Fibroblast of villous mesenchyme (primary cell): ENCODE measurements around the gene ZNF775. TPM values are rescaled to one million over a fixed set of nuclear protein-coding genes. Genes with fewer than 3 reads are reported as not detected.

Experiments used
- DNase-seq: peaks from one replicate; pipeline ENCODE4 v3.0.0-alpha.2; 2010; ENCODE audit warnings: low read depth
- H3K4me3 ChIP-seq: 2 replicates; pipeline ENCODE4 v1.5.1; 2011; ENCODE audit warnings: low read depth, mild to moderate bottlenecking, low read length
- CTCF ChIP-seq: IDR thresholded peaks from 2 replicates; pipeline ENCODE4 v1.5.1; 2012; ENCODE audit warnings: low read depth, mild to moderate bottlenecking, low read length; ENCODE audit not compliant: insufficient read depth
- total RNA-seq: library from RNA; depleted of rRNA; stranded (reverse); fragments of >200 nt; gene quantifications from 2 replicates; pipeline ENCODE4 v1.2.3, GENCODE V29; 2012

Gene ZNF775
- total RNA-seq, 1 donor: 3.0 TPM

- no peak for TF ChIP-seq CTCF
- H3K4me3 ChIP-seq: no peak overlapping the region
- DNase-seq: no peak
These were observed 54.1 kb downstream of the ZNF775 start for GRCh38 chr7:150432915-150433892.

GRCh38 chr7:150434240-150434639 is 55.1 kb downstream of the ZNF775 start:
- no peak for DNase-seq
- no peak overlapping the region for H3K4me3 ChIP-seq
- no peak for TF ChIP-seq CTCF

- no peak for DNase-seq
- no peak for TF ChIP-seq CTCF
- H3K4me3 ChIP-seq: no peak overlapping the region
These were observed 55.9 kb downstream of the ZNF775 start for GRCh38 chr7:150435047-150435389.

- DNase-seq: no peak
- H3K4me3 ChIP-seq: no peak overlapping the region
- no peak for TF ChIP-seq CTCF
These were observed 56.4 kb downstream of the ZNF775 start for GRCh38 chr7:150435390-150436073.

GRCh38 chr7:150439967-150440366 is 60.8 kb downstream of the ZNF775 start:
- TF ChIP-seq CTCF: no peak
- peak; percentile 21 for DNase-seq
- no peak overlapping the region for H3K4me3 ChIP-seq

- no peak overlapping the region for H3K4me3 ChIP-seq
- no peak for DNase-seq
- TF ChIP-seq CTCF: no peak
These were observed 62.4 kb downstream of the ZNF775 start for GRCh38 chr7:150441524-150441923.
